Measurements from ENCODE around the gene SLC24A1. TPM values are rescaled to one million over a fixed set of nuclear protein-coding genes. Genes with fewer than 3 reads are reported as not detected.
"Not testable (repeated sequence)": the region's sequence is repeated elsewhere in the genome, so short reads cannot be mapped to it uniquely, and the experiment has no call there.

SLC24A1 gene
- total and polyA plus RNA-seq, 12 donors: 1.2 to 5.3 (median 2.0) TPM

DNA sequence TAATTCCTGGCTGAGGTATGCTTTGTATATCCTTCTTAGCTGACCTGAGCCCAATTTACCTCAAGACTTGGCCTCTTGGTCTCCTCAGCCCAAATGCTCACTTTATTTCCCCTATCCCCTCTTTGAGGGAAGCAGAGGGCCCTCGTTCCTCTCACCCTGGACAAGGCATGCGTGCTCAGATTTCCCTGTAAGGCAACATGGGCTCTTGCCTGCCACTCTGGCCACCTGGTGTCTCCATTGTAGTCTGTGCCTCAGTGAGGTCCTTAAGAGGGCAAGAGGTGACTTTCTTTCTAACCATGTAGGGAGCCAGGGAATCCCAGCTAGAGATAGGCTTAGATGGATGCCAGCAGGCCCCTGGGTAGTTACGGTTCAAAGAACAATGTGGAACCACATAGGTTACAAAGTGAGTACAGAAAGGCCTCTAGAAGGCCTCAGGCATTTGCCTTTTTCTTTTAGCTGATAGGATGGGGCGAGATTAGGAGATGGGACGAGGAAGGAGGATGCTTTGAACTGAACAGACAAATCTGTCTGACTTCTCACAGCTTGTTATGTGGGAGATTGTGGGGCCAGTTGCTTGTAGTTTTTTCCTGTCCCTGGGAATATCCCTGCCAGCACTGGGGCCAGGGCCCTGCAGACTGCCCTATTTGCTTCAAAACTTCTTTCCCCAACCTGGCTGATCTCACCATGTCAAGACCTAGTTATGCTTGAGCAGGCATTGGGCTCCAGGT is 9.7 kb upstream of the SLC24A1 start:
- no peak for TF ChIP-seq CTCF (IDR thresholded peaks at IDR 0.05)
- Histone ChIP-seq H3K4me1 (peaks cover 0 to 29% (median 21%) of the 10 kb centered on the region in 9 donors), H3K4me3 (peak overlapping the region; percentile 34 to 97 (median 80)), H3K27ac (peak overlapping the region; percentile 85 to 98 (median 94)), H3K36me3 (peaks cover 0 to 4% (median 0%) of the 10 kb centered on the region in 9 donors), H3K27me3 (no peaks in the 10 kb centered on the region), H3K9me3 (no peaks in the 10 kb centered on the region)
- intact Hi-C loops (cut with DNase I): loop anchor here in 1 of 10 donors (10.0 kb wide), 1 partner anchor 253 kb away; the partner anchor contains the start of gene RAB11A
- DNase-seq (no peak), ATAC-seq (no peak)
- WGBS, 2 donors: 75 to 80% methylated on average over 5 of the region's 5 CpGs

DNA sequence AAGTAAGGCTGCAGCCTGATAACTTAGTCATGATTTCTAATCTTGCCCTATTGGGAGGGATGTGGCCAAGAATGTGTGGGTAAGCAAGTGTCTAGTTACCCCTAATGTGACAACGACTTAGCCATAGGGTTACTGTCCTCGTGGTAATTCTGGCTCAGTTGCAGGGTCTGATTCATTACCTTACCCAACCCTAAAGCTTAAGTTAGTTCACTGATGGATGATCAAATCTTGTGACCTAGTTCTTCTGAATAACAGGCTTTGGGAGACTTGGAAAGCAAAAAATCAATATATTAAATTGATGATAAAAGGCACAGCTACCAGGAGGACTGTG is 9.2 kb upstream of the SLC24A1 start:
- Histone ChIP-seq H3K27me3 (no peaks in the 10 kb centered on the region), H3K27ac (peak overlapping the region in 4 of 10 donors; percentile 94 to 97 (median 95)), H3K4me1 (peaks cover 0 to 29% (median 21%) of the 10 kb centered on the region in 9 donors), H3K36me3 (no peaks in the 10 kb centered on the region), H3K9me3 (no peaks in the 10 kb centered on the region), H3K4me3 (no peak overlapping the region)
- WGBS, 2 donors: 67 to 78% methylated on average over 2 of the region's 2 CpGs
- TF ChIP-seq CTCF (IDR thresholded peaks at IDR 0.05): no peak
- intact Hi-C loops (cut with DNase I): loop anchor here in 1 of 10 donors (10.0 kb wide), 1 partner anchor 252 kb away; the partner anchor contains the start of gene RAB11A
- DNase-seq (no peak), ATAC-seq (no peak)

DNA sequence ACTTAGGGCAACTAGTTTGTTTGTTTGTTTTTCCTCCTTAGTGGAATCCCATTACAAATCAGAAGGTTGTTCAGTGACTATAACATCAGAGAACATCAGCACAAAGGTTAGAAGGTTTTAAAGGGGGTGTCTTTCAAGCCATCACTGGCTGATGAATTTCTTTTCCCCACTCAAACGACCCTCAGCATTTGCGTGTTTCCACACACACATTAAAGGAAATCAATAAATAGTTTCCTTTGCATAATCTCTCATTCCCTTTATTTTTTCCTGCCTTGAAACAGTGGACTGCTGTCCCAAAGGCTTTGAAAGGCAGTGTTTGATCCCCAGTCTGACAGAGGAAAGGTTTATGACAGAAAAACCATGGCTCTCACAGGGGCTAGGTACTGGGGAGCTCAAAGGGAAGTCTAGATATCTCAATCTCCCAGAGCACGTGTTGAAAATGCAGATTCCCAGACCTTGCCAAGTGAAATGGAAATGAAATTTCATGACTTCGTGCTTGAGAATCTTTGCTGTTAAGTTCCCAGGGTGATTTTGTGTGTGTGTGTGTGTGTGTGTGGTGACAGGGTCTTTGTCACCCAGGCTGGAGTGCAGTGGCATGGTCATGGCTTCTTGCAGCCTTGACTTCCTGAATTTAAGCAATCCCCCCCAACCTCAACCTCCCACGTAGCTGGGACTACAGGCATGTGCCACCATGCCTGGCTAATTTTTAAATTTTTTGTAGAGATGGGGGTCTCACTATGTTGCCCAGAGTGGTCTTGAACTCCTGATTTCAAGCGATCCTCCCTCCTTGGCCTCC is 8.6 kb upstream of the SLC24A1 start:
- no peak overlapping the region for H3K4me3 ChIP-seq
- TF ChIP-seq CTCF (IDR thresholded peaks at IDR 0.05): no peak
- intact Hi-C loops (cut with DNase I): loop anchor here in 1 of 10 donors (10.0 kb wide), 1 partner anchor 252 kb away; the partner anchor contains the start of gene RAB11A
- no peaks in the 10 kb centered on the region for H3K9me3 ChIP-seq
- DNase-seq (no peak), ATAC-seq (no peak)
- 76 to 80% methylated on average over 6 of the region's 6 CpGs for WGBS, 2 donors
- H3K36me3 ChIP-seq: no peaks in the 10 kb centered on the region
- no peak overlapping the region for H3K27ac ChIP-seq
- no peaks in the 10 kb centered on the region for H3K27me3 ChIP-seq
- H3K4me1 ChIP-seq: peaks cover 0 to 29% (median 21%) of the 10 kb centered on the region in 9 donors

DNA sequence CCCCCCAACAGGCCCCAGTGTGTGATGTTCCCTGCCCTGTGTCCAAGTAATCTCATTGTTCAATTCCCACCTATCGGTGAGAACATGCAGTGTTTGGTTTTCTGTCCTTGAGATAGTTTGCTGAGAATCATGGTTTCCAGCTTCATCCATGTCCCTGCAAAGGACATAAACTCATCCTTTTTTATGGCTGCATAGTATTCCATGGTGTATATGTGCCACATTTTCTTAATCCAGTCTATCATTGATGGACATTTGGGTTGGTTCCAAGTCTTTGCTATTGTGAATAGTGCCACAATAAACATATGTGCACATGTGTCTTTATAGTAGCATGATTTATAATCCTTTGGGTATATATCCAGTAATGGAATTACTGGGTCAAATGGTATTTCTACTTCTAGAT is 5.9 kb upstream of the SLC24A1 start:
- not testable (repeated sequence) for H3K9me3 ChIP-seq, H3K27me3 ChIP-seq, H3K27ac ChIP-seq, DNase-seq, ATAC-seq, H3K4me3 ChIP-seq, H3K36me3 ChIP-seq
- H3K4me1 ChIP-seq: peaks cover 0 to 15% (median 9%) of the 10 kb centered on the region in 9 donors
- intact Hi-C loops (cut with DNase I): loop anchor here in 1 of 10 donors (10.0 kb wide), 1 partner anchor 249 kb away; the partner anchor contains the start of gene RAB11A
- 100% methylated on average over 1 of the region's 1 CpG for WGBS, 2 donors

Measured in heart right ventricle (tissue), 16 donors.